Transverse colon (tissue), 4 donors: ENCODE data around the gene PCNX4.
A peak's percentile ranks its signal among the peaks of the same experiment; 100 is the strongest.

Experiments used
- POLR2A ChIP-seq: fragments of 450-650 bp; IDR thresholded peaks from one replicate; pipeline ENCODE4 v1.6.1; 2016; ENCODE audit warnings: antibody characterized with exemption, mild to moderate bottlenecking, moderate library complexity
- POLR2AphosphoS5 ChIP-seq, 3 donors: sonication (generic); formaldehyde crosslinking; IDR thresholded peaks; one replicate each; pipeline ENCODE4 v1.6.1; 2016; ENCODE audit warnings: antibody characterized with exemption in 3 of 3
- TF ChIP-seq, protein P1 (sequence below), 5 experiments: fragments of 200-600 bp in 3 of 5; fragments of 450-650 bp in 2 of 5; sonication (generic) in 3 of 5; IDR thresholded peaks; 1 replicate in 2 of 5; 2 replicates in 3 of 5; pipeline ENCODE4 v1.5.1; 2016 to 2017; ENCODE audit warnings: antibody characterized with exemption in 5 of 5, inconsistent platforms in 3 of 5, mild to moderate bottlenecking in 2 of 5, moderate library complexity in 1 of 5

DNA sequence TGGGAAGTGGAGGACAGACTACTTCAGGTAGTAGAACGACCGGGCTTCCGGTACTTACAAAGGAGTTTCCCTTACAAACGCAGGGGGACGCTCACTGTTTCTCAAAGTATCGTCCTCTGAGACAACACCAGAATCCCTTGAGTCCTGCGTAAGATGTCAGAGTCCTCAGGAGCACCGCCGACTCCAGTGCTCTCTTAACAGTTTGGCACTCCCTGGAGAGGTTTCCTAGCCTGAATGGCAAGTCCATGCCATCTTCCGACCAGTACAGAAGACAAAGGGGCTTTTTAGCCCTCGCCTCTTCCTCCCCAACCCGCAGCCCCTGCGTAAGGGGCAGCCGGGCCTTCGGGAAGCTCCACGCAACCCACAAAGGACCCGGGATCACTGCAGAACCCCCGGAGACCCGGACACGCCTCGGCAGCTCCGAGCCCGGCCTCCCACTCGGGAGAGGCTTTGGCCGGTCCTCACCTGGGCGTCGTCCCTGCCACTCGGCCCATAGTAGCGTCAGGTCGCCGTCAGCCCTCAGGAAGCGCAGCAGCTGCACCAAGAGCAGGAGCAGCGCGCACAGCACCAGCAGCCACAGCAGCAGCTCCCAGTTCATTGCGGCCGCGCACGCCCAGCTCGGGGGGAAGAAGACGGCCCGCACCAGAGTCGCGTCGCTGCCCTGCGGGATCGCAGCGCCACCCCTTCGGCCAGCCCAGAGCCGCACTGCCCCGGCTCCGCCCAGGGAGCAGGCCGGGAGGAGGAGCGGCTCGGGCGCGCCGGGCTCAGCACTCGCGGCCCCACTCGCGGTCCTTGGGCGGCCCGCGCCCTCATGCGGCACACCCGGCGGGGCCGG is 73.2 kb downstream of the PCNX4 start, which contains the start of gene DHRS7:
- TF ChIP-seq, protein P1, sequence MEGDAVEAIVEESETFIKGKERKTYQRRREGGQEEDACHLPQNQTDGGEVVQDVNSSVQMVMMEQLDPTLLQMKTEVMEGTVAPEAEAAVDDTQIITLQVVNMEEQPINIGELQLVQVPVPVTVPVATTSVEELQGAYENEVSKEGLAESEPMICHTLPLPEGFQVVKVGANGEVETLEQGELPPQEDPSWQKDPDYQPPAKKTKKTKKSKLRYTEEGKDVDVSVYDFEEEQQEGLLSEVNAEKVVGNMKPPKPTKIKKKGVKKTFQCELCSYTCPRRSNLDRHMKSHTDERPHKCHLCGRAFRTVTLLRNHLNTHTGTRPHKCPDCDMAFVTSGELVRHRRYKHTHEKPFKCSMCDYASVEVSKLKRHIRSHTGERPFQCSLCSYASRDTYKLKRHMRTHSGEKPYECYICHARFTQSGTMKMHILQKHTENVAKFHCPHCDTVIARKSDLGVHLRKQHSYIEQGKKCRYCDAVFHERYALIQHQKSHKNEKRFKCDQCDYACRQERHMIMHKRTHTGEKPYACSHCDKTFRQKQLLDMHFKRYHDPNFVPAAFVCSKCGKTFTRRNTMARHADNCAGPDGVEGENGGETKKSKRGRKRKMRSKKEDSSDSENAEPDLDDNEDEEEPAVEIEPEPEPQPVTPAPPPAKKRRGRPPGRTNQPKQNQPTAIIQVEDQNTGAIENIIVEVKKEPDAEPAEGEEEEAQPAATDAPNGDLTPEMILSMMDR (IDR thresholded peaks at IDR 0.05): peak in 3 of 5 experiments; percentile 44 to 56 (median 49)
- TF ChIP-seq POLR2A (peak; percentile 74), POLR2AphosphoS5 (IDR thresholded peaks at IDR 0.05) (peak; percentile 68 to 86 (median 85))
